GM12864 (cell line): Measurements from ENCODE around the gene RTBDN.

Source experiments
- DNase-seq: peaks from one replicate; pipeline ENCODE4 v3.0.0-alpha.2; 2011; ENCODE audit warnings: low read depth
- H3K4me3 ChIP-seq: 2 replicates; pipeline ENCODE4 v1.5.1; 2011; ENCODE audit warnings: mild to moderate bottlenecking, low read depth, low read length, control low read depth
- CTCF ChIP-seq: IDR thresholded peaks from 2 replicates; pipeline ENCODE4 v1.5.1; 2011; ENCODE audit warnings: low read depth, mild to moderate bottlenecking, moderate library complexity, low read length, control low read depth, inconsistent platforms; ENCODE audit errors: missing control alignments

The RTBDN gene

GRCh38 chr19:12865746-12866415 is 31.5 kb upstream of the RTBDN start:
- DNase-seq: no peak
- H3K4me3 ChIP-seq: no peak overlapping the region
- TF ChIP-seq CTCF: no peak

GRCh38 chr19:12864721-12865715 is 30.6 kb upstream of the RTBDN start:
- TF ChIP-seq CTCF: no peak
- no peak for DNase-seq
- H3K4me3 ChIP-seq: no peak overlapping the region

- no peak overlapping the region for H3K4me3 ChIP-seq
- no peak for TF ChIP-seq CTCF
- no peak for DNase-seq
Measured at GRCh38 chr19:12864143-12864542, 29.8 kb upstream of the RTBDN start.

- DNase-seq: no peak
- H3K4me3 ChIP-seq: no peak overlapping the region
- no peak for TF ChIP-seq CTCF
Measured at GRCh38 chr19:12859546-12859945, 25.2 kb upstream of the RTBDN start.

- TF ChIP-seq CTCF: no peak
- DNase-seq: no peak
- H3K4me3 ChIP-seq: no peak overlapping the region
Measured at GRCh38 chr19:12858041-12858928, 23.9 kb upstream of the RTBDN start.

GRCh38 chr19:12856653-12857052 is 22.3 kb upstream of the RTBDN start:
- no peak overlapping the region for H3K4me3 ChIP-seq
- TF ChIP-seq CTCF: no peak
- no peak for DNase-seq
